GM23338 (cell line): Measurements from ENCODE around the gene WDR70. TPM values are rescaled to one million over a fixed set of nuclear protein-coding genes. Genes with fewer than 3 reads are reported as not detected.

Source experiments
- ATAC-seq: fragments of 200-7000 bp; cut with Tn5 transposase; 3 replicates; pipeline ENCODE4 v1.9.1; 2020
- DNase-seq: peaks from one replicate; pipeline ENCODE4 v3.0.0-alpha.2; 2015; ENCODE audit warnings: low spot score
- H2AFZ ChIP-seq: fragments of 200-600 bp; sonication (generic); 2 replicates; pipeline ENCODE4 v1.8.0; 2016; ENCODE audit warnings: antibody characterized with exemption, mild to moderate bottlenecking, moderate library complexity
- H3F3A ChIP-seq: fragments of 200-600 bp; sonication (generic); replicated peaks from 2 replicates; pipeline ENCODE4 v1.8.0; 2017; ENCODE audit warnings: antibody characterized with exemption, mixed run types, low read depth
- H3K27ac ChIP-seq: fragments of 200-600 bp; sonication (generic); 2 replicates; pipeline ENCODE4 v1.6.1; 2016; ENCODE audit warnings: low read depth
- H3K27me3 ChIP-seq: fragments of 200-600 bp; sonication (generic); 2 replicates; pipeline ENCODE4 v1.8.0; 2016; ENCODE audit warnings: mild to moderate bottlenecking, mixed run types, moderate library complexity; ENCODE audit not compliant: insufficient read depth
- H3K36me3 ChIP-seq: fragments of 200-600 bp; sonication (generic); 2 replicates; pipeline ENCODE4 v1.8.0; 2016; ENCODE audit warnings: mild to moderate bottlenecking; ENCODE audit not compliant: insufficient read depth
- H3K4me1 ChIP-seq: fragments of 200-600 bp; sonication (generic); 2 replicates; pipeline ENCODE4 v1.8.0; 2016; ENCODE audit warnings: mild to moderate bottlenecking, moderate library complexity; ENCODE audit not compliant: insufficient read depth
- H3K4me2 ChIP-seq: fragments of 200-600 bp; sonication (generic); 2 replicates; pipeline ENCODE4 v1.7.1; 2017; ENCODE audit warnings: mixed run types
- H3K4me3 ChIP-seq: fragments of 200-600 bp; sonication (generic); 2 replicates; pipeline ENCODE4 v1.6.1; 2016; ENCODE audit warnings: mixed run types
- H3K79me2 ChIP-seq: fragments of 200-600 bp; sonication (generic); replicated peaks from 2 replicates; pipeline ENCODE4 v1.8.0; 2017; ENCODE audit warnings: mild to moderate bottlenecking; ENCODE audit not compliant: insufficient read depth
- H3K9me2 ChIP-seq: fragments of 200-600 bp; sonication (generic); 2 replicates; pipeline ENCODE4 v1.8.0; 2017; ENCODE audit not compliant: insufficient read depth
- H4K20me1 ChIP-seq: fragments of 200-600 bp; sonication (generic); replicated peaks from 2 replicates; pipeline ENCODE4 v1.8.0; 2017; ENCODE audit warnings: mild to moderate bottlenecking; ENCODE audit not compliant: insufficient read depth
- H3K27ac Mint-ChIP-seq: 2 replicates; pipeline ENCODE4 v1.8.0; 2020; ENCODE audit warnings: inconsistent platforms, mild to moderate bottlenecking, moderate library complexity, mixed read lengths
- H3K27me3 Mint-ChIP-seq: 3 replicates; pipeline ENCODE4 v1.8.0; 2022; ENCODE audit warnings: low read depth, mild to moderate bottlenecking, moderate library complexity, mixed read lengths, inconsistent platforms; ENCODE audit not compliant: insufficient read depth, poor library complexity
- H3K36me3 Mint-ChIP-seq: 3 replicates; pipeline ENCODE4 v1.8.0; 2021; ENCODE audit warnings: low read depth, mild to moderate bottlenecking, inconsistent platforms, moderate library complexity, mixed read lengths
- H3K4me1 Mint-ChIP-seq: 3 replicates; pipeline ENCODE4 v1.8.0; 2020; ENCODE audit warnings: mild to moderate bottlenecking, inconsistent platforms, mixed read lengths
- H3K4me3 Mint-ChIP-seq: 3 replicates; pipeline ENCODE4 v1.8.0; 2021; ENCODE audit warnings: moderate library complexity, mild to moderate bottlenecking, inconsistent platforms, mixed read lengths
- H3K9me3 Mint-ChIP-seq: 3 replicates; pipeline ENCODE4 v1.8.0; 2020; ENCODE audit warnings: moderate library complexity, mild to moderate bottlenecking, inconsistent platforms, mixed read lengths
- EZH2 ChIP-seq: fragments of 200-600 bp; sonication (generic); IDR thresholded peaks from one replicate; pipeline ENCODE4 v1.8.0; 2017; ENCODE audit warnings: antibody characterized with exemption, mild to moderate bottlenecking, low read depth; ENCODE audit not compliant: unreplicated experiment
- EZH2phosphoT487 ChIP-seq: fragments of 200-600 bp; sonication (generic); IDR thresholded peaks from one replicate; pipeline ENCODE4 v1.8.1; 2018; ENCODE audit warnings: antibody characterized with exemption; ENCODE audit not compliant: unreplicated experiment
- JUNB ChIP-seq: IDR thresholded peaks from one replicate; pipeline ENCODE4 v1.6.1; 2016; ENCODE audit warnings: antibody characterized with exemption; ENCODE audit not compliant: unreplicated experiment
- POLR2AphosphoS5 ChIP-seq: IDR thresholded peaks from 2 replicates; pipeline ENCODE4 v1.6.1; 2016; ENCODE audit warnings: antibody characterized with exemption, low read depth
- STAT1 ChIP-seq: IDR thresholded peaks from one replicate; pipeline ENCODE4 v1.6.1; 2016; ENCODE audit warnings: antibody characterized with exemption; ENCODE audit not compliant: unreplicated experiment
- ZNF114 ChIP-seq: fragments of 250-450 bp; sonication (Bioruptor Pico); IDR thresholded peaks from 2 replicates; pipeline ENCODE4 v1.5.0; 2020; ENCODE audit warnings: mild to moderate bottlenecking, moderate library complexity
- ZNF331 ChIP-seq: fragments of 250-450 bp; sonication (Bioruptor Pico); IDR thresholded peaks from 2 replicates; pipeline ENCODE4 v1.5.0; 2020; ENCODE audit warnings: low read depth, mild to moderate bottlenecking, moderate library complexity
- polyA plus RNA-seq: library from polyadenylated mRNA; unstranded; fragments of >200 nt; fragmentation: Nextera tagmentation; extraction: Ambion mirVana; gene quantifications from 2 replicates; pipeline ENCODE4 v1.2.1, GENCODE V29; 2016
- total RNA-seq: library from RNA; depleted of rRNA; stranded (reverse); fragments of >200 nt; shearing (Covaris generic); gene quantifications from 2 replicates; pipeline ENCODE4 v1.2.3, GENCODE V29; 2014
- TF ChIP-seq, protein P1 (sequence below): IDR thresholded peaks from one replicate; pipeline ENCODE4 v1.6.1; 2018; ENCODE audit warnings: antibody characterized with exemption; ENCODE audit not compliant: unreplicated experiment
- TF ChIP-seq, protein P2 (sequence below), 2 experiments: fragments of 200-600 bp in 1 of 2; sonication (generic) in 1 of 2; conservative IDR thresholded peaks; 2 replicates each; pipeline versions ENCODE4 v1.5.1 to v1.6.1; 2016 to 2017; ENCODE audit warnings: antibody characterized with exemption in 2 of 2, low read depth in 2 of 2, mild to moderate bottlenecking in 2 of 2, moderate library complexity in 1 of 2
- TF ChIP-seq, protein P3 (sequence below): fragments of 250-450 bp; sonication (Bioruptor Pico); IDR thresholded peaks from 2 replicates; pipeline ENCODE4 v1.5.0; 2020; ENCODE audit warnings: mild to moderate bottlenecking, moderate library complexity

The WDR70 gene
- total and polyA plus RNA-seq, 2 experiments from 2014 or later = 34.9 to 86.7 TPM

DNA sequence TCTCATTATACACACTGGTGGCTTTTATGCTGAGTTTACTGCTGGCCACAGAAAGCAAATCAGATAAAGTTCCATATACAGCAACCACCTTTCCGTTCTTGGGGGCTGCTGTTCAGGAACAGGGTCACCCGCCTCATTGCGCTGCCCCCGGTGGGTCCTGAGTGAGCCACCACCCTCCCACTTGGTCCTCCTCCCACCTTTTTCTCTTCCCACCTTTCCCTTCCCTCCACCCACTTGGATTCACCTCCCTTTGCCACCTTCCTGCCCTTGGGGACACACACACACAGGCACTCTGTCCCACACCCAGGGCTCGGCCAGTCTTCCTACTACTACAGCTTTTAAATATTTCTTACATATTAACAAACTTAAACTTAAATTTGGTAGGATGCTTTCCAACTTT, 127.6 kb downstream of the WDR70 start (continued):
- TF ChIP-seq, protein P1, sequence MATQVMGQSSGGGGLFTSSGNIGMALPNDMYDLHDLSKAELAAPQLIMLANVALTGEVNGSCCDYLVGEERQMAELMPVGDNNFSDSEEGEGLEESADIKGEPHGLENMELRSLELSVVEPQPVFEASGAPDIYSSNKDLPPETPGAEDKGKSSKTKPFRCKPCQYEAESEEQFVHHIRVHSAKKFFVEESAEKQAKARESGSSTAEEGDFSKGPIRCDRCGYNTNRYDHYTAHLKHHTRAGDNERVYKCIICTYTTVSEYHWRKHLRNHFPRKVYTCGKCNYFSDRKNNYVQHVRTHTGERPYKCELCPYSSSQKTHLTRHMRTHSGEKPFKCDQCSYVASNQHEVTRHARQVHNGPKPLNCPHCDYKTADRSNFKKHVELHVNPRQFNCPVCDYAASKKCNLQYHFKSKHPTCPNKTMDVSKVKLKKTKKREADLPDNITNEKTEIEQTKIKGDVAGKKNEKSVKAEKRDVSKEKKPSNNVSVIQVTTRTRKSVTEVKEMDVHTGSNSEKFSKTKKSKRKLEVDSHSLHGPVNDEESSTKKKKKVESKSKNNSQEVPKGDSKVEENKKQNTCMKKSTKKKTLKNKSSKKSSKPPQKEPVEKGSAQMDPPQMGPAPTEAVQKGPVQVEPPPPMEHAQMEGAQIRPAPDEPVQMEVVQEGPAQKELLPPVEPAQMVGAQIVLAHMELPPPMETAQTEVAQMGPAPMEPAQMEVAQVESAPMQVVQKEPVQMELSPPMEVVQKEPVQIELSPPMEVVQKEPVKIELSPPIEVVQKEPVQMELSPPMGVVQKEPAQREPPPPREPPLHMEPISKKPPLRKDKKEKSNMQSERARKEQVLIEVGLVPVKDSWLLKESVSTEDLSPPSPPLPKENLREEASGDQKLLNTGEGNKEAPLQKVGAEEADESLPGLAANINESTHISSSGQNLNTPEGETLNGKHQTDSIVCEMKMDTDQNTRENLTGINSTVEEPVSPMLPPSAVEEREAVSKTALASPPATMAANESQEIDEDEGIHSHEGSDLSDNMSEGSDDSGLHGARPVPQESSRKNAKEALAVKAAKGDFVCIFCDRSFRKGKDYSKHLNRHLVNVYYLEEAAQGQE = no peak

DNA sequence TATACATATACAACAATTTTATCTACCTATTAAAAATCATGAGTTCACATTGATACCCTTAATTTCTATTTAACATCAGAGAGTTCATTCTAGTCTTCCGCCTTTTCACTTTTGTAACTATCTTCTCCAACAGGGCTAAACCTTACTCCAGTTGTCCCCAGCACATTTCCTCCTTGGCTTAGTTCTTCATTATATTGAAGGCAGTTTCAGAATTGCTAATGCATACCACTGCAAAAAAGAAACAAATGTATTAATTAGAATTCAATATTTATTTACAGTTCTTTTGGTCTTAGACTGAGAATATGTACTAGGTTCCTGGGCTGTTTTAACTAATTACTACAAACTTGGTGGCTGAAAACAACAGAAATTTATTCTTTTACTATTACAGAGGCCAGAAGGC, 132.5 kb downstream of the WDR70 start:
- Histone ChIP-seq H2AFZ (no peak overlapping the region), H3K4me1 (no peaks in the 10 kb centered on the region), H4K20me1 (no peaks in the 10 kb centered on the region), H3K36me3 (no peaks in the 10 kb centered on the region), H3K27ac (no peak overlapping the region), H3K4me2 (no peak overlapping the region), H3K9me2 (no peaks in the 10 kb centered on the region), H3K4me3 (no peak overlapping the region), H3K27me3 (no peaks in the 10 kb centered on the region), H3K79me2 (no peaks in the 10 kb centered on the region), H3F3A (no peaks in the 10 kb centered on the region)
- TF ChIP-seq ZNF114 (CRISPR knock-in tag) (no peak), STAT1 (no peak), JUNB (no peak), ZNF331 (CRISPR knock-in tag) (no peak), POLR2AphosphoS5 (no peak), EZH2phosphoT487 (no peak), EZH2 (no peak)
- TF ChIP-seq, protein P2, sequence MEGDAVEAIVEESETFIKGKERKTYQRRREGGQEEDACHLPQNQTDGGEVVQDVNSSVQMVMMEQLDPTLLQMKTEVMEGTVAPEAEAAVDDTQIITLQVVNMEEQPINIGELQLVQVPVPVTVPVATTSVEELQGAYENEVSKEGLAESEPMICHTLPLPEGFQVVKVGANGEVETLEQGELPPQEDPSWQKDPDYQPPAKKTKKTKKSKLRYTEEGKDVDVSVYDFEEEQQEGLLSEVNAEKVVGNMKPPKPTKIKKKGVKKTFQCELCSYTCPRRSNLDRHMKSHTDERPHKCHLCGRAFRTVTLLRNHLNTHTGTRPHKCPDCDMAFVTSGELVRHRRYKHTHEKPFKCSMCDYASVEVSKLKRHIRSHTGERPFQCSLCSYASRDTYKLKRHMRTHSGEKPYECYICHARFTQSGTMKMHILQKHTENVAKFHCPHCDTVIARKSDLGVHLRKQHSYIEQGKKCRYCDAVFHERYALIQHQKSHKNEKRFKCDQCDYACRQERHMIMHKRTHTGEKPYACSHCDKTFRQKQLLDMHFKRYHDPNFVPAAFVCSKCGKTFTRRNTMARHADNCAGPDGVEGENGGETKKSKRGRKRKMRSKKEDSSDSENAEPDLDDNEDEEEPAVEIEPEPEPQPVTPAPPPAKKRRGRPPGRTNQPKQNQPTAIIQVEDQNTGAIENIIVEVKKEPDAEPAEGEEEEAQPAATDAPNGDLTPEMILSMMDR (conservative IDR thresholded peaks at IDR 0.05; ENCODE audit: low read depth in 2 of 2) = no peak
- TF ChIP-seq, protein P3, sequence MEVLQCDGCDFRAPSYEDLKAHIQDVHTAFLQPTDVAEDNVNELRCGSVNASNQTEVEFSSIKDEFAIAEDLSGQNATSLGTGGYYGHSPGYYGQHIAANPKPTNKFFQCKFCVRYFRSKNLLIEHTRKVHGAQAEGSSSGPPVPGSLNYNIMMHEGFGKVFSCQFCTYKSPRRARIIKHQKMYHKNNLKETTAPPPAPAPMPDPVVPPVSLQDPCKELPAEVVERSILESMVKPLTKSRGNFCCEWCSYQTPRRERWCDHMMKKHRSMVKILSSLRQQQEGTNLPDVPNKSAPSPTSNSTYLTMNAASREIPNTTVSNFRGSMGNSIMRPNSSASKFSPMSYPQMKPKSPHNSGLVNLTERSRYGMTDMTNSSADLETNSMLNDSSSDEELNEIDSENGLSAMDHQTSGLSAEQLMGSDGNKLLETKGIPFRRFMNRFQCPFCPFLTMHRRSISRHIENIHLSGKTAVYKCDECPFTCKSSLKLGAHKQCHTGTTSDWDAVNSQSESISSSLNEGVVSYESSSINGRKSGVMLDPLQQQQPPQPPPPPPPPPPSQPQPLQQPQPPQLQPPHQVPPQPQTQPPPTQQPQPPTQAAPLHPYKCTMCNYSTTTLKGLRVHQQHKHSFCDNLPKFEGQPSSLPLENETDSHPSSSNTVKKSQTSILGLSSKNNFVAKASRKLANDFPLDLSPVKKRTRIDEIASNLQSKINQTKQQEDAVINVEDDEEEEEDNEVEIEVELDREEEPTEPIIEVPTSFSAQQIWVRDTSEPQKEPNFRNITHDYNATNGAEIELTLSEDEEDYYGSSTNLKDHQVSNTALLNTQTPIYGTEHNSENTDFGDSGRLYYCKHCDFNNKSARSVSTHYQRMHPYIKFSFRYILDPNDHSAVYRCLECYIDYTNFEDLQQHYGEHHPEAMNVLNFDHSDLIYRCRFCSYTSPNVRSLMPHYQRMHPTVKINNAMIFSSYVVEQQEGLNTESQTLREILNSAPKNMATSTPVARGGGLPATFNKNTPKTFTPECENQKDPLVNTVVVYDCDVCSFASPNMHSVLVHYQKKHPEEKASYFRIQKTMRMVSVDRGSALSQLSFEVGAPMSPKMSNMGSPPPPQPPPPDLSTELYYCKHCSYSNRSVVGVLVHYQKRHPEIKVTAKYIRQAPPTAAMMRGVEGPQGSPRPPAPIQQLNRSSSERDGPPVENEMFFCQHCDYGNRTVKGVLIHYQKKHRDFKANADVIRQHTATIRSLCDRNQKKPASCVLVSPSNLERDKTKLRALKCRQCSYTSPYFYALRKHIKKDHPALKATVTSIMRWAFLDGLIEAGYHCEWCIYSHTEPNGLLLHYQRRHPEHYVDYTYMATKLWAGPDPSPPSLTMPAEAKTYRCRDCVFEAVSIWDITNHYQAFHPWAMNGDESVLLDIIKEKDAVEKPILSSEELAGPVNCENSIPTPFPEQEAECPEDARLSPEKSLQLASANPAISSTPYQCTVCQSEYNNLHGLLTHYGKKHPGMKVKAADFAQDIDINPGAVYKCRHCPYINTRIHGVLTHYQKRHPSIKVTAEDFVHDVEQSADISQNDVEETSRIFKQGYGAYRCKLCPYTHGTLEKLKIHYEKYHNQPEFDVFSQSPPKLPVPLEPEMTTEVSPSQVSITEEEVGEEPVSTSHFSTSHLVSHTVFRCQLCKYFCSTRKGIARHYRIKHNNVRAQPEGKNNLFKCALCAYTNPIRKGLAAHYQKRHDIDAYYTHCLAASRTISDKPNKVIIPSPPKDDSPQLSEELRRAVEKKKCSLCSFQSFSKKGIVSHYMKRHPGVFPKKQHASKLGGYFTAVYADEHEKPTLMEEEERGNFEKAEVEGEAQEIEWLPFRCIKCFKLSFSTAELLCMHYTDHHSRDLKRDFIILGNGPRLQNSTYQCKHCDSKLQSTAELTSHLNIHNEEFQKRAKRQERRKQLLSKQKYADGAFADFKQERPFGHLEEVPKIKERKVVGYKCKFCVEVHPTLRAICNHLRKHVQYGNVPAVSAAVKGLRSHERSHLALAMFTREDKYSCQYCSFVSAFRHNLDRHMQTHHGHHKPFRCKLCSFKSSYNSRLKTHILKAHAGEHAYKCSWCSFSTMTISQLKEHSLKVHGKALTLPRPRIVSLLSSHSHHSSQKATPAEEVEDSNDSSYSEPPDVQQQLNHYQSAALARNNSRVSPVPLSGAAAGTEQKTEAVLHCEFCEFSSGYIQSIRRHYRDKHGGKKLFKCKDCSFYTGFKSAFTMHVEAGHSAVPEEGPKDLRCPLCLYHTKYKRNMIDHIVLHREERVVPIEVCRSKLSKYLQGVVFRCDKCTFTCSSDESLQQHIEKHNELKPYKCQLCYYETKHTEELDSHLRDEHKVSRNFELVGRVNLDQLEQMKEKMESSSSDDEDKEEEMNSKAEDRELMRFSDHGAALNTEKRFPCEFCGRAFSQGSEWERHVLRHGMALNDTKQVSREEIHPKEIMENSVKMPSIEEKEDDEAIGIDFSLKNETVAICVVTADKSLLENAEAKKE (CRISPR knock-in tag) = no peak
- no peaks in the 10 kb centered on the region for H3K9me3 Mint-ChIP-seq
- H3K27me3 Mint-ChIP-seq = no peaks in the 10 kb centered on the region
- no peak overlapping the region for H3K27ac Mint-ChIP-seq
- ATAC-seq (no peak), DNase-seq (no peak)
- no peak overlapping the region for H3K4me3 Mint-ChIP-seq
- H3K4me1 Mint-ChIP-seq = no peaks in the 10 kb centered on the region
- H3K36me3 Mint-ChIP-seq = peaks cover under 1% of the 10 kb centered on the region; the same call in 2 of the 3 replicates
